ENCODE data around the gene HIRIP3. TPM values are rescaled to one million over a fixed set of nuclear protein-coding genes. Genes with fewer than 3 reads are reported as not detected.
A peak's percentile ranks its signal among the peaks of the same experiment; 100 is the strongest.
"Not testable (repeated sequence)": the region's sequence is repeated elsewhere in the genome, so short reads cannot be mapped to it uniquely, and the experiment has no call there.

Gene HIRIP3
- total RNA-seq, 1 experiment from 2014 or later, result 21.6 TPM

GRCh38 chr16:30022887-30023286 lies 27.5 kb upstream of the HIRIP3 start, which contains the start of gene C16orf92:
C16orf92 (plus strand) TSS chr16:30023198; CDS start chr16:30023341, 143 bp downstream.
- in situ Hi-C loops (cut with HindIII; ENCODE audit: low pct_unique_long_range_greater_than_20kb, low sequenced_read_pairs), result no loop called here
- no peak for DNase-seq (ENCODE audit: low read depth)

GRCh38 chr16:30018731-30019158 lies 23.3 kb upstream of the HIRIP3 start:
- DNase-seq (ENCODE audit: low read depth), result no peak
- in situ Hi-C loops (cut with HindIII; ENCODE audit: low pct_unique_long_range_greater_than_20kb, low sequenced_read_pairs), result no loop called here

DNA sequence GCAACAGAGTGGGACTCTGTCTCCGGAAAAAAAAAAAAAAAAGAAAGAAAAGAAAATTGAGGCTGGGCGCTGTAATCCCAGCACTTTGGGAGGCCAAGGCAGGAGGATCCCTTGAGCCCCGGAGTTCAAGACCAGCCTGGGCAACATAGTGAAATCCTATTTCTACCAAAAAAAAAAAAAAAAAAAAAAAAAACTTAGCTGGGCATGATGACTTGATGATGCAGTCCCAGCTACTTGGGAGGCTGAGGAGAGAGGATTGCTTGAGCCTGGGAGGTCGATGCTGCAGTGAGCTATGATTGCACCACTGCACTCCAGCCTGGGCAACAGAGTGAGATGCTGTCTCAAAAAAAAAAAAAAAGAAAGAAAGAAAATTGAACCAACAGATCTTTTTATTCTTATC lies 22.5 kb upstream of the HIRIP3 start:
- DNase-seq (ENCODE audit: low read depth); in situ Hi-C loops (cut with HindIII; ENCODE audit: low pct_unique_long_range_greater_than_20kb, low sequenced_read_pairs): not testable (repeated sequence)

GRCh38 chr16:30017277-30017656 lies 21.9 kb upstream of the HIRIP3 start:
- in situ Hi-C loops (cut with HindIII; ENCODE audit: low pct_unique_long_range_greater_than_20kb, low sequenced_read_pairs), result no loop called here
- no peak for DNase-seq (ENCODE audit: low read depth)

- in situ Hi-C loops (cut with HindIII; ENCODE audit: low pct_unique_long_range_greater_than_20kb, low sequenced_read_pairs), result no loop called here
- DNase-seq (ENCODE audit: low read depth), result no peak
Observed at GRCh38 chr16:30016555-30017276, 21.3 kb upstream of the HIRIP3 start.

GRCh38 chr16:30015450-30015849 lies 20.0 kb upstream of the HIRIP3 start:
- in situ Hi-C loops (cut with HindIII; ENCODE audit: low pct_unique_long_range_greater_than_20kb, low sequenced_read_pairs); DNase-seq (ENCODE audit: low read depth): not testable (repeated sequence)

- in situ Hi-C loops (cut with HindIII; ENCODE audit: low pct_unique_long_range_greater_than_20kb, low sequenced_read_pairs); DNase-seq (ENCODE audit: low read depth): not testable (repeated sequence)
Observed at GRCh38 chr16:30012598-30012997, 17.2 kb upstream of the HIRIP3 start.

GRCh38 chr16:30011714-30012504 lies 16.5 kb upstream of the HIRIP3 start:
- no peak for DNase-seq (ENCODE audit: low read depth)
- in situ Hi-C loops (cut with HindIII; ENCODE audit: low pct_unique_long_range_greater_than_20kb, low sequenced_read_pairs), result no loop called here

GRCh38 chr16:30010844-30011713 lies 15.7 kb upstream of the HIRIP3 start, which contains the start of gene DOC2A:
DOC2A (minus strand) TSS chr16:30011027; CDS start chr16:30010222, 805 bp downstream.
- in situ Hi-C loops (cut with HindIII; ENCODE audit: low pct_unique_long_range_greater_than_20kb, low sequenced_read_pairs), result no loop called here
- no peak for DNase-seq (ENCODE audit: low read depth)

- in situ Hi-C loops (cut with HindIII; ENCODE audit: low pct_unique_long_range_greater_than_20kb, low sequenced_read_pairs), result no loop called here
Observed at GRCh38 chr16:30009990-30010843, 14.8 kb upstream of the HIRIP3 start.

GRCh38 chr16:30009085-30009862 lies 13.9 kb upstream of the HIRIP3 start:
- no peak for DNase-seq (ENCODE audit: low read depth)
- in situ Hi-C loops (cut with HindIII; ENCODE audit: low pct_unique_long_range_greater_than_20kb, low sequenced_read_pairs), result no loop called here

More at GRCh38 chr16:30009990-30010843, 14.8 kb upstream of the HIRIP3 start:
- no peak for DNase-seq (ENCODE audit: low read depth)

DNA sequence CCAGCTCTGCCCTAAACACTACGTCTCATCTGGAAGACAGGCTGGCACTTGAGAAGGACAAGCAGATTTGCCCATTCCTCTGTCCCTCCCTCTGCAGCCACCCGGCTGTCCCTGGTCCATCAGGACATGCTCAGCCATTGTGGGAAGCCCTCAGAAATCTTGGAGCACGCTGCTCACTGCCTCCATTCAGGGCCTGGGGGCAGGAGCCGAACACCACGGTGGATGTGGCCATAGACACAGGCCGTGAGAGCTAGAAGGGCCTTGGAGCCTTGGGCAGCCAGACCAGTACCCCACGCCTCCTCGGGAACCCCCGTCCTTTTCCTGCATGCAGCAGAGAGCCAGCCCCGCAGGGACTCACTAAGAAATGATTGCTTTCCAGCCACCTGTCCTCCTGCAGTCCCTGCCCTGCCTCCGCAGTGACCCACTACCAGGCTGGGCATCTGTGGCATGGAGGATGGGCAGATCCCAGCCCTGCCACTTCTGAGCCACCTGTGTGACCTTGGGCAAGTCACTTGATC lies 12.0 kb upstream of the HIRIP3 start:
- in situ Hi-C loops (cut with HindIII; ENCODE audit: low pct_unique_long_range_greater_than_20kb, low sequenced_read_pairs), result no loop called here

GRCh38 chr16:30006659-30007377 lies 11.4 kb upstream of the HIRIP3 start:
- in situ Hi-C loops (cut with HindIII; ENCODE audit: low pct_unique_long_range_greater_than_20kb, low sequenced_read_pairs), result no loop called here
- DNase-seq (ENCODE audit: low read depth), result no peak

More for the DNA sequence above, 12.0 kb upstream of the HIRIP3 start:
- no peak for DNase-seq (ENCODE audit: low read depth)

GRCh38 chr16:30006095-30006473 lies 10.7 kb upstream of the HIRIP3 start:
- in situ Hi-C loops (cut with HindIII; ENCODE audit: low pct_unique_long_range_greater_than_20kb, low sequenced_read_pairs), result no loop called here
- DNase-seq (ENCODE audit: low read depth), result no peak

GRCh38 chr16:30005341-30006094 lies 10.1 kb upstream of the HIRIP3 start:
- DNase-seq (ENCODE audit: low read depth), result peak; percentile 38
- in situ Hi-C loops (cut with HindIII; ENCODE audit: low pct_unique_long_range_greater_than_20kb, low sequenced_read_pairs), result no loop called here

Data from Caki2 (cell line).